Measurements from ENCODE around the gene APOL2.
"Not testable (repeated sequence)": the region's sequence is repeated elsewhere in the genome, so short reads cannot be mapped to it uniquely, and the experiment has no call there.

APOL2 gene

GRCh38 chr22:36197514-36198146, 41.7 kb downstream of the APOL2 start:
- DNase-seq (ENCODE audit: low spot score): peak; percentile 50

- DNase-seq (ENCODE audit: low spot score): peak; percentile 81
Measured at GRCh38 chr22:36197065-36197440, 42.3 kb downstream of the APOL2 start.

- no peak for DNase-seq (ENCODE audit: low spot score)
Measured at GRCh38 chr22:36196254-36197064, 42.9 kb downstream of the APOL2 start.

GRCh38 chr22:36194971-36195370, 44.4 kb downstream of the APOL2 start:
- peak; percentile 63 for DNase-seq (ENCODE audit: low spot score)

GRCh38 chr22:36194385-36194784, 44.9 kb downstream of the APOL2 start:
- DNase-seq (ENCODE audit: low spot score): no peak

- no peak for DNase-seq (ENCODE audit: low spot score)
Measured at GRCh38 chr22:36193577-36193976, 45.8 kb downstream of the APOL2 start.

GRCh38 chr22:36193171-36193570, 46.2 kb downstream of the APOL2 start:
- DNase-seq (ENCODE audit: low spot score): no peak

GRCh38 chr22:36192542-36192941, 46.8 kb downstream of the APOL2 start:
- no peak for DNase-seq (ENCODE audit: low spot score)

- DNase-seq (ENCODE audit: low spot score): no peak
Measured at GRCh38 chr22:36191106-36191836, 48.1 kb downstream of the APOL2 start.

- not testable (repeated sequence) for DNase-seq (ENCODE audit: low spot score)
Measured at GRCh38 chr22:36187862-36188261, 51.5 kb downstream of the APOL2 start.

GRCh38 chr22:36185828-36186624, 53.3 kb downstream of the APOL2 start:
- no peak for DNase-seq (ENCODE audit: low spot score)

GRCh38 chr22:36184433-36185025, 54.8 kb downstream of the APOL2 start:
- no peak for DNase-seq (ENCODE audit: low spot score)

GRCh38 chr22:36183446-36183845, 55.9 kb downstream of the APOL2 start:
- no peak for DNase-seq (ENCODE audit: low spot score)

- no peak for DNase-seq (ENCODE audit: low spot score)
Measured at GRCh38 chr22:36182857-36183256, 56.5 kb downstream of the APOL2 start.

GRCh38 chr22:36182056-36182455, 57.3 kb downstream of the APOL2 start:
- no peak for DNase-seq (ENCODE audit: low spot score)

GRCh38 chr22:36180928-36181327, 58.4 kb downstream of the APOL2 start:
- DNase-seq (ENCODE audit: low spot score): no peak

GRCh38 chr22:36180038-36180880, 59.1 kb downstream of the APOL2 start:
- DNase-seq (ENCODE audit: low spot score): peak; percentile 87

GRCh38 chr22:36177160-36177559, 62.2 kb downstream of the APOL2 start:
- no peak for DNase-seq (ENCODE audit: low spot score)
